CMK (cell line): ENCODE data around the gene MYRIP.
"Not testable (repeated sequence)": the region's sequence is repeated elsewhere in the genome, so short reads cannot be mapped to it uniquely, and the experiment has no call there.

Experiments
- DNase-seq: peaks from one replicate; pipeline ENCODE4 v3.0.0-alpha.2; 2010; ENCODE audit warnings: low read depth

MYRIP gene

GRCh38 chr3:39970982-39971381 is 161.6 kb downstream of the MYRIP start:
- no peak for DNase-seq

DNA sequence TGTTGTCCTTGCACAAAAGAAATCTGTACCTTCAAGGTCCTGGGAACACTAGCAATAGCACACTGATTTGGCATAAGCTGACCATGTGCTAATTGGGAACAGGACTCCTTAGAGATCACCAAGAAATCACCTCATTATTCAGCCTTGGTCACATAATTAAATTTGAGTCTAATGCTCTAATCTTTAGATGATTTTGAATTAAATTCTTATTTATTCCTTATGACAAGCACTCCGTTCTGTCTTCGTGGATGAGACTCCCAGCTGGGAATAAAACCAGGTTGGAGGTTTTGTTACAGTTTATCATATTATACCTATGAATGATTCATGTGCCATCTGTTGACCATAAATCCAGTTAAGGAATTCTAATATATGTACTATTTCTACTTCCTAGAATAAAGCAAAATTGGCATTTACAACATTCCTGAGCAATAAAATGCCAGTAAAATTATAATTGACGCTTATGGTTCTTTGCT is 162.2 kb downstream of the MYRIP start:
- no peak for DNase-seq

GRCh38 chr3:39972508-39972907 is 163.1 kb downstream of the MYRIP start:
- DNase-seq = no peak

GRCh38 chr3:39977058-39977794 is 167.8 kb downstream of the MYRIP start:
- DNase-seq = no peak

- no peak for DNase-seq
These were observed 168.9 kb downstream of the MYRIP start for GRCh38 chr3:39978308-39978707.

DNA sequence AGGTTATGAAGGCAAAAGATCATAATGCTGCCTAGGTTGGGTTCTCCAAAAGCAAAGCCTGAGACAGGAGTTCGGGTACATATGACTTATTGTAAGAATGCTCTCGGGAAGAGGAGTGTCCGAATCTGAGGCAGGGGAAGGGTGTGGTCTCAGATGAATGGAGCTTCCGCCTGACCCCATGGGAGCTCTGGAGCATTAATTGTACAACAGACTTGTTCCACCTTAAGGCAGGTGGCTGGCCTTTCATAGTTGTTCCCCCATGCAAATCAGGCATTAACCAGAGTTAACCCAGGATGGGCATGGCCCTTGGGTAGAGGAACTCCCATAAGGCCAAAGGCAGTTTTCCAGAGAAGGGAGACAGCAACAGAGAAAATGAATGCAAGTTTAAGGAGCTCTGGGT is 170.6 kb downstream of the MYRIP start:
- no peak for DNase-seq

GRCh38 chr3:39980781-39981180 is 171.4 kb downstream of the MYRIP start:
- no peak for DNase-seq

DNA sequence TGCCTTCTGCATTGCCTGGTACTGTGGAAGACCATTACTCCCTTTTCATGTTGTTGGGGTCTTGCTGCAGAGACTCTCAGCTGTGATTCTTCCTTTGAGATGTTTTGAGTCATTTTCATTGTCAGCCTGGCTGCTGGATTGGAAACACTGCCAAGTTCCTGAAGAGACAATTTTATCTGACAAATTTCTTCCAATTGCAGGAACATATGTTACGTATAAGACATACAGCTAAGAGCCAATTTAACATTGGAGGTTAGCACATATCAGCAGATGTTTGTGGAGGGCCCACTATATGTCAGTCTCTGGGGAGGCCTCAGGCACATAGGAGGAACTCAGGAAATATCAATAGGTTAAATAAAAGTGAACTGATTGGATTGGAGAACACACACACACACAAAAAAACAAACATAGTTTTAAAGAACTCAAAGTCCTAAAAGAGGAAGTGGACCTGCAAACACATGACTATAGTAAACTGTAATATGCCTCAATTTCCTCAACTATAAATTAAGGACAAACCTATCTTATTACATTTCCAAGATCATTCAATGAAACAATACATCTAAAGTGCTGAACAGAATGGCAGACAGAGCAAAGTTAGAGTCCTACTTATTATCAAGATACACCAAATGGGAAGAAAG is 172.3 kb downstream of the MYRIP start:
- no peak for DNase-seq

DNA sequence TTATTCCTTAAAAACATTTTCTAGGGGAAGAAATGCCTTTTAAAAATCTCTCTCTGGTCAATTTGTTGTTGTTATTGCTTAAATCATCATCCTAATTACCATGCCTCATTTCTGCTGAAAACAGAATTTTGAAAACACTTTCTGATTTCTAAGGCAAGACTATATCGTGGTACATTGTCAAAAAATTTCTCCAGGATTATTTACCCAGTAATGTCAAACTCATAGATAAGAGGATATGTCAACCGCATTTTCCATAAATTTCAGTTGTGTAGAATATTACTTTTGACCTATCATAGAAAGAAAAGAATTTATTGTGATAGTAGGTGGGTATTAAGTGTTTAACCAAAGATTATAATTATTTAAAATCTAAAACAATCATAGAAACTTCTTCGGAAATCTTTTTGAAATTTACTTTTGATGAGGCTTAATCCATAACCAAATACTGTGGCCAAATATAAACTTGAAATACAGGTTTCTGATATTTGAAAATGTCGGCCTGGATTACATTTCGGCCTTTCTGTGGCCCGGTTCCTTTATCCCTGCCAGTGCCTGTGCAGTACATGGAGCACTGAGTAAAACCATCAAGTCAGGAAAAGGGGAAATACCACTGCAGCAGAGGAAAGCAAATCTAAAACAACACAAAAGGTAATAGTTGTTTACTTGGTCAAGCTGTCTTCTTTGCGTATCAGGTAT is 173.4 kb downstream of the MYRIP start:
- DNase-seq = no peak

DNA sequence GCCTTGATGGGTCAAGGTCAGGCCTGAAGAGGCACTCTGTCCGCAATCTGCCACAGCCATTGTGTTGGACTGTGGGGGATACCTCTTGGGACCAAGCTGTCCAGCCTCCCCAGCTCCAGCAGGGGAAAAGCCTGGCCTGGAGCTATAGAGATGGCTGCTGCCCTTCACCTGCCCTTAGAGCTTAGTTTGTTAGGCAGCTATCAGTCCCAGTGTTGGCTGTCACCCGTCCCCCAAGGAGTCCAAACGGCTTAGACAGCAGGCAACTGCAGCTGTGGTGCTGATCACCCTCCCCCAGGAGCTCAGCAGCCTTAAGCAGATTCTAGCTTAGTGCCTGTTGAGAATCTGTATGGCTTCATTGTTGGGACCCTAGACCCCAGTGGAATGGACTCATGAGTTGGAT is 180.3 kb downstream of the MYRIP start:
- DNase-seq = no peak

GRCh38 chr3:39990532-39990931 is 181.1 kb downstream of the MYRIP start:
- DNase-seq = peak; percentile 5

DNA sequence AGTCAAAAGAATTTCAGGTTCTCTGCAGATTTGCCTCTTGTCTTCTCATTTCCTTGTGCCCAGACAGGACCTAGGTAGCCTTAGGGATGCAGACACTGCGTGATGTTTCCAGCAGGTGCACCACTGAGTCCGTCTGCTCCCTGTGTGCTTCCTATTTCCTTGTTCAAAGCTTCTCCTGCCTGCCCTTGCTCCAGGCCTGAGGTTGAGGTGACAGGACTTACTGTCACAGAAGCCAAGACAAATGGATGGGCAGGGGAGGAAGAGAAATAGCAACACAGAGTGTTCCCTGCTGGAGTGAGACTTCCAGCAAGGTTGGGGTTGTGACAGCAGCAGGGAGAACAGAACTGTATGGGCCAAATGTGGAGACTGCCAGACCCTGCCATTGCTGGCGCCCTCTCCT is 199.4 kb downstream of the MYRIP start:
- DNase-seq = no peak

- DNase-seq = no peak
These were observed 200.6 kb downstream of the MYRIP start for GRCh38 chr3:40009991-40010390.

- DNase-seq = no peak
These were observed 203.0 kb downstream of the MYRIP start for GRCh38 chr3:40012381-40012780.

GRCh38 chr3:40016391-40016790 is 207.0 kb downstream of the MYRIP start:
- DNase-seq = no peak

DNA sequence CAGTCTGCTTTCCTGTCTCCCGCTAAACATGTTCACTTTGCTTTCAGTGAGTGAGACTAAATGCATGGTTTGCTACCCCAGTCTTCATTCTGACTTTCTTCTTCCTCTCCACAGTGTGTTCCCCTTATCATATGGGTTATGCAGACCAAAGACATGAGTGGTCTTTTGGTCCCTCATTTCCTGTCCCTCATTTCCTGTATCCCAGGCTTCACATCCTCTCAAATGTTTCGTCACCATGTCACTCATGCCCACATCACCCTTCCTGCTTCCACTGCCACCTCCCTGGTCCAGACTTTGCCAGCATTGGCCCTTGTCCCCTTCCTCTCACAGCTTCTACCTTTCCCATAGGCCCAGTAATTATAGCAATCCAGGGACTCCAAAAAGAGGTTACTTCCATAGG is 209.0 kb downstream of the MYRIP start:
- DNase-seq = no peak

DNA sequence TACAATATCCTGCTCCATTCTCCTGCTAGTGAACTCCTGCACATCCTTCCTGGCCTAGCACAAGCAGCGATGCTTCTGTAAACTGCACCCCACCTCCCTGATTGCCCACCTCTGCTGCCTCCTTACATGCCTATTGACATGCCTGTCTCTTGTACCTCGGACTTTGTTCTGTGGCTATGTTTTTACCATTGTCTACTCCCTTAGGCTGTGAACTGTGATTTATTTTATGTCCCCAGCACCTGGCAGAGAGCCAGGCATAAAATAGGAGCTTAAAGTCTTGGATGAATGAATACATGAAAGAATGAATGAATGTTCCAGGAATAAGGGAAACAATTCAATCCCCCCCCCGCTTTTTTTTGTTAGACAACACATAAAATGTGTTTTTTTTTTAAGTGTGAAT is 210.0 kb downstream of the MYRIP start:
- no peak for DNase-seq

- DNase-seq = no peak
These were observed 211.3 kb downstream of the MYRIP start for GRCh38 chr3:40020689-40021088.

DNA sequence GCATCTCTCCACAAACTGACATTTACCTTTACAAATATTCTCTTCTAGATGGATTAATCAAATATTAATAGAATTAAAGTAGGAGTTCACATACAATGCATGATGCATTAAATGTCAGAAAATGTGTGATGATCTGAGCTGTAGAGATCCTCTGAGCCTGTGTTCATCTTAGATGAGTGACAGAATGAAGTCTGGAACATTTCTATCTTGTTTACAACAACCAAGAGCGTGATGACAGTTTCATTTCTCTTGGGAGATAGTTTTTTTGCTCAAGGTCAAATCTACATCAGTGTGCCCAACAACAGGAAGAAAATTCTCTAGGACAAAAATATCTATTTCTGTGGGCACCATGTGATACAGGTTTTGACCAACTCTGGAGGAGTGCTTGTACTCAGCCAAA is 211.9 kb downstream of the MYRIP start:
- DNase-seq = no peak

GRCh38 chr3:40022297-40022827 is 213.0 kb downstream of the MYRIP start:
- no peak for DNase-seq

GRCh38 chr3:40024526-40024925 is 215.1 kb downstream of the MYRIP start:
- DNase-seq = no peak

DNA sequence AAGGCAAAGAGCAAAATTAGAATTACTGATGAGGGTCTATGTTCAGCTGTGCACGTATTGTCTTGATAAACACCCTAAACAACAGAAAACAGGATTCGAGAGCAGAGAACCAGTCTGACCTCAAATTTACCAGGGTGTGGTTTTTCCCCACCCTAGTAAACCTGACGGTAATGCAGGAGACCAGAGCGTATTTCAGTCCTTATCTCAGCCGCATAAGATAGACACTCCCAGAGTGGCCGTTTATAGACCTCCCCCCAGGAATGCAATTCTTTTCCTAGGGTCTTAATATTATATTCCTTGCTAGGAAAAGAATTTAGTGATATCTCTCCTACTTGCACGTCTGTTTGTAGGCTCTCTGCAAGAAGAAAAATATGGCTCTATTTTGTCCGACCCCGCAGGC is 216.5 kb downstream of the MYRIP start:
- not testable (repeated sequence) for DNase-seq

- DNase-seq = no peak
These were observed 225.8 kb downstream of the MYRIP start for GRCh38 chr3:40035177-40035576.
